HepG2 (cell line): ENCODE measurements around the gene SPIB. TPM values are rescaled to one million over a fixed set of nuclear protein-coding genes. Genes with fewer than 3 reads are reported as not detected.

Experiments used
- ATAC-seq: fragments of 200-7000 bp; cut with Tn5 transposase; 3 replicates; pipeline ENCODE4 v1.9.1; 2020; ENCODE audit warnings: mild to moderate bottlenecking, moderate library complexity
- BruUV-seq: library from RNA; stranded (reverse); fragments of 400-500 nt; replicated peaks from 2 replicates; lab custom pipeline; 2021; lab: Mats Ljungman, UMichigan
- CTCF ChIA-PET: fragments of 300-600 bp; formaldehyde crosslinking; extraction: SDS; loops from one replicate; lab custom pipeline; 2021; ENCODE audit warnings: low total read pairs, inconsistent platforms, low intra/inter-chr PET ratio; lab: Yijun Ruan, JAX
- POLR2A ChIA-PET: fragments of 350-600 bp; sonication (Branson Sonifier 250); formaldehyde crosslinking; loops from one replicate; lab custom pipeline; 2020; ENCODE audit warnings: antibody characterized with exemption, inconsistent platforms; lab: Yijun Ruan, JAX
- DNase-seq: peaks from one replicate; pipeline ENCODE4 v3.0.0-alpha.2; 2015; ENCODE audit warnings: low spot score
- FAIRE-seq: peaks from 3 replicates; lab custom pipeline; 2011; peaks lifted over from hg19 to GRCh38; lab: Jason Lieb, UNC
- H2AFZ ChIP-seq: one replicate; pipeline ENCODE4 v1.6.1; 2011; ENCODE audit warnings: low read length, inconsistent platforms
- H3K27ac ChIP-seq: fragments of 300-600 bp; 3 replicates; pipeline ENCODE4 v1.8.0; 2011; ENCODE audit warnings: mixed run types, mild to moderate bottlenecking, mixed read lengths, low read length, inconsistent platforms; ENCODE audit not compliant: insufficient read depth; ENCODE audit errors: extremely low read length
- H3K27me3 ChIP-seq, 2 experiments: fragments of 200-600 bp in 1 of 2; 2 replicates in 1 of 2; 3 replicates in 1 of 2; pipeline versions ENCODE4 v1.6.0 to v1.8.0; 2011; ENCODE audit warnings: low read length in 2 of 2, mild to moderate bottlenecking in 2 of 2, moderate library complexity in 2 of 2, inconsistent platforms in 1 of 2; ENCODE audit not compliant: insufficient read depth in 2 of 2, control insufficient read depth in 1 of 2
- H3K36me3 ChIP-seq, 2 experiments: fragments of 200-600 bp in 1 of 2; replicated peaks in 1 of 2; 2 replicates in 1 of 2; 3 replicates in 1 of 2; pipeline versions ENCODE4 v1.5.1 to v1.8.0; 2011; ENCODE audit warnings: low read length in 2 of 2, inconsistent platforms in 1 of 2; ENCODE audit not compliant: insufficient read depth in 2 of 2, control insufficient read depth in 1 of 2
- H3K4me1 ChIP-seq: 2 replicates; pipeline ENCODE4 v1.5.1; 2012; ENCODE audit warnings: low read length, inconsistent platforms; ENCODE audit not compliant: insufficient read depth
- H3K4me2 ChIP-seq: 2 replicates; pipeline ENCODE4 v1.6.0; 2011; ENCODE audit warnings: low read depth, low read length, inconsistent platforms
- H3K4me3 ChIP-seq, 3 experiments: fragments of 200-600 bp in 1 of 3; sonication (generic), shearing (Covaris generic) in 1 of 3; replicated peaks in 1 of 3; 2 replicates each; pipeline ENCODE4 v1.5.1; 2011 to 2016; ENCODE audit warnings: low read length in 3 of 3, inconsistent platforms in 2 of 3, low read depth in 2 of 3, mild to moderate bottlenecking in 2 of 3, control low read depth in 1 of 3, mixed read lengths in 1 of 3; ENCODE audit not compliant: insufficient read depth in 1 of 3
- H3K79me2 ChIP-seq: one replicate; pipeline ENCODE4 v1.6.1; 2011; ENCODE audit warnings: low read length, inconsistent platforms; ENCODE audit not compliant: insufficient read depth
- H3K9ac ChIP-seq: 2 replicates; pipeline ENCODE4 v1.6.0; 2011; ENCODE audit warnings: mild to moderate bottlenecking, low read depth, low read length, inconsistent platforms; ENCODE audit not compliant: insufficient read depth
- H3K9me3 ChIP-seq: 2 replicates; pipeline ENCODE4 v1.5.1; 2012; ENCODE audit warnings: mild to moderate bottlenecking, low read length
- H4K20me1 ChIP-seq: 2 replicates; pipeline ENCODE4 v1.6.0; 2011; ENCODE audit warnings: inconsistent platforms, mild to moderate bottlenecking, low read length, moderate library complexity; ENCODE audit not compliant: insufficient read depth
- AKNA ChIP-seq: sonication (generic); formaldehyde crosslinking; IDR thresholded peaks from 2 replicates; pipeline ENCODE4 v1.4.0; 2020; ENCODE audit warnings: missing genetic modification reagents, borderline replicate concordance
- CENPT ChIP-seq: sonication (generic); formaldehyde crosslinking; IDR thresholded peaks from 2 replicates; pipeline ENCODE4 v1.8.0; 2022; ENCODE audit warnings: low read depth, mild to moderate bottlenecking, moderate library complexity, missing genetic modification reagents
- KLF12 ChIP-seq: sonication (generic); formaldehyde crosslinking; IDR thresholded peaks from 2 replicates; pipeline ENCODE4 v1.4.0; 2020; ENCODE audit warnings: missing genetic modification reagents, borderline replicate concordance
- MAFG ChIP-seq: sonication (generic); formaldehyde crosslinking; IDR thresholded peaks from 2 replicates; pipeline ENCODE4 v1.5.1; 2020; ENCODE audit warnings: mild to moderate bottlenecking, missing genetic modification reagents
- RCOR2 ChIP-seq: IDR thresholded peaks from 2 replicates; pipeline ENCODE4 v1.6.1; 2016; ENCODE audit warnings: missing biosample characterization, missing genetic modification reagents
- U2AF2 ChIP-seq: fragments of 200-400 bp; formaldehyde crosslinking; IDR thresholded peaks from 2 replicates; pipeline ENCODE4 v1.6.1; 2017; ENCODE audit warnings: low read depth, mild to moderate bottlenecking, low read length
- ZBTB33 ChIP-seq: sonication (generic); formaldehyde crosslinking; IDR thresholded peaks from 2 replicates; pipeline ENCODE4 v1.4.0; 2020; ENCODE audit warnings: missing genetic modification reagents
- ZFP91 ChIP-seq: sonication (generic); formaldehyde crosslinking; IDR thresholded peaks from 2 replicates; pipeline ENCODE4 v1.9.0; 2022; ENCODE audit warnings: missing genetic modification reagents, mild to moderate bottlenecking, borderline replicate concordance
- ZNF563 ChIP-seq: sonication (generic); formaldehyde crosslinking; IDR thresholded peaks from 2 replicates; pipeline ENCODE4 v1.8.0; 2022; ENCODE audit warnings: mild to moderate bottlenecking, moderate library complexity, missing genetic modification reagents
- ZNF572 ChIP-seq: sonication (generic); formaldehyde crosslinking; IDR thresholded peaks from 2 replicates; pipeline ENCODE4 v1.5.1; 2020; ENCODE audit warnings: mild to moderate bottlenecking, missing genetic modification reagents
- WGBS: methylation state at CpG from one replicate; pipeline ENCODE4 v1.1.6; 2017; ENCODE audit warnings: low lambda C conversion rate; 5-methylcytosine and 5-hydroxymethylcytosine counted together
- in situ Hi-C: cut with HindIII; loops from 2 replicates; pipeline ENCODE4 v1.10.0; 2017; ENCODE audit warnings: low pct_unique_long_range_greater_than_20kb; ENCODE audit not compliant: extremely low pct_ligation_motif_present
- intact Hi-C: fragments of 100-400 bp; cut with micrococcal nuclease; formaldehyde crosslinking; loops from one replicate; pipeline ENCODE4 v1.10.0; 2022; ENCODE audit not compliant: unreplicated experiment
- polyA plus RNA-seq, 8 experiments: library from polyadenylated mRNA; depleted of rRNA in 3 of 8; stranded (reverse) in 7 of 8; unstranded in 1 of 8; fragments of >200 nt; fragmentation: Illumina TruSeq in 4 of 8; extraction: Trizol in 4 of 8; gene quantifications; 2 replicates each; pipeline versions ENCODE4 v1.2.1 to v1.2.3, GENCODE V29; 2011 to 2016; ENCODE audit warnings: low read depth in 4 of 8, missing spikeins in 1 of 8, mixed read lengths in 1 of 8; ENCODE audit not compliant: insufficient read depth in 1 of 8
- total RNA-seq, 5 experiments: library from RNA; depleted of rRNA; stranded (reverse); fragments of >200 nt; fragmentation: Illumina TruSeq; extraction: Trizol; gene quantifications; 2 replicates each; pipeline ENCODE4 v1.2.3, GENCODE V29; 2016; ENCODE audit warnings: low read depth in 1 of 5

The SPIB gene
- total and polyA plus RNA-seq, 2 of the 13 experiments (the other 11 are each of a cell fraction or from before 2014, with no cell fraction given), result 0.04 TPM; not detected in 1

- H3K4me3 ChIP-seq, result no peak overlapping the region
- 49% methylated on average over 15 of the region's 17 CpGs for WGBS
- no peaks in the 10 kb centered on the region for H3K79me2 ChIP-seq
- no peaks in the 10 kb centered on the region for H4K20me1 ChIP-seq
- no peak for DNase-seq
- TF ChIP-seq AKNA (CRISPR knock-in tag), result no peak
- no peaks in the 10 kb centered on the region for H3K36me3 ChIP-seq
- no peak overlapping the region for H3K4me2 ChIP-seq
- H3K27me3 ChIP-seq, result peaks cover 10 to 29% of the 10 kb centered on the region in 2 experiments; a peak in 4 of 5 replicates
- H3K9me3 ChIP-seq, result no peaks in the 10 kb centered on the region
- in situ Hi-C loops (no loop called here), intact Hi-C loops (no loop called here)
- no TSS peak for BruUV-seq
- POLR2A ChIA-PET, result no interaction called here
- no peak for FAIRE-seq
- H3K27ac ChIP-seq, result no peak overlapping the region
- no peak for ATAC-seq
- CTCF ChIA-PET, result no interaction called here
- H2AFZ ChIP-seq, result no peak overlapping the region
- H3K4me1 ChIP-seq, result peaks cover 10% of the 10 kb centered on the region
- H3K9ac ChIP-seq, result no peak overlapping the region
These were observed 16.5 kb downstream of the SPIB start for GRCh38 chr19:50435221-50435620.

- FAIRE-seq, result no peak
- Histone ChIP-seq H4K20me1 (no peaks in the 10 kb centered on the region), H3K4me3 (no peak overlapping the region), H2AFZ (no peak overlapping the region), H3K27me3 (peaks cover 9 to 28% of the 10 kb centered on the region in 2 experiments; a peak in 4 of 5 replicates), H3K9me3 (no peaks in the 10 kb centered on the region), H3K36me3 (no peaks in the 10 kb centered on the region), H3K79me2 (no peaks in the 10 kb centered on the region), H3K27ac (no peak overlapping the region), H3K4me2 (no peak overlapping the region), H3K9ac (no peak overlapping the region), H3K4me1 (peaks cover 9% of the 10 kb centered on the region)
- in situ Hi-C loops, result no loop called here
- CTCF ChIA-PET, result no interaction called here
- no TSS peak for BruUV-seq
- 35% methylated on average over 6 of the region's 12 CpGs for WGBS
- DNase-seq, result no peak
- intact Hi-C loops, result no loop called here
- no peak for ATAC-seq
- POLR2A ChIA-PET, result no interaction called here
- TF ChIP-seq MAFG (CRISPR knock-in tag) (no peak), RCOR2 (no peak), ZNF563 (CRISPR knock-in tag) (no peak), ZBTB33 (CRISPR knock-in tag) (no peak), CENPT (CRISPR knock-in tag) (no peak), ZNF572 (CRISPR knock-in tag) (no peak), ZFP91 (CRISPR knock-in tag) (no peak), U2AF2 (no peak), KLF12 (no peak)
These were observed 16.9 kb downstream of the SPIB start for GRCh38 chr19:50435627-50436026.
